Vagina (tissue), 2 donors: ENCODE results near the gene TPSG1.

Experiments used
- POLR2A ChIP-seq, 2 donors: fragments of 450-650 bp; IDR thresholded peaks; one replicate each; pipeline ENCODE4 v1.6.1; 2017; ENCODE audit warnings: antibody characterized with exemption in 2 of 2, mild to moderate bottlenecking in 2 of 2, moderate library complexity in 2 of 2
- POLR2AphosphoS5 ChIP-seq, 2 donors: sonication (generic); formaldehyde crosslinking; IDR thresholded peaks; one replicate each; pipeline ENCODE4 v1.9.0; 2017; ENCODE audit warnings: antibody characterized with exemption in 2 of 2, mild to moderate bottlenecking in 2 of 2, low read depth in 1 of 2; ENCODE audit not compliant: insufficient read depth in 1 of 2
- TF ChIP-seq, protein P1 (sequence below), 3 experiments: fragments of 450-650 bp in 2 of 3; fragments of 200-600 bp in 1 of 3; sonication (generic) in 1 of 3; IDR thresholded peaks; one replicate each; pipeline ENCODE4 v1.5.1; 2017 to 2019; ENCODE audit warnings: antibody characterized with exemption in 3 of 3, mild to moderate bottlenecking in 2 of 3, moderate library complexity in 2 of 3

DNA sequence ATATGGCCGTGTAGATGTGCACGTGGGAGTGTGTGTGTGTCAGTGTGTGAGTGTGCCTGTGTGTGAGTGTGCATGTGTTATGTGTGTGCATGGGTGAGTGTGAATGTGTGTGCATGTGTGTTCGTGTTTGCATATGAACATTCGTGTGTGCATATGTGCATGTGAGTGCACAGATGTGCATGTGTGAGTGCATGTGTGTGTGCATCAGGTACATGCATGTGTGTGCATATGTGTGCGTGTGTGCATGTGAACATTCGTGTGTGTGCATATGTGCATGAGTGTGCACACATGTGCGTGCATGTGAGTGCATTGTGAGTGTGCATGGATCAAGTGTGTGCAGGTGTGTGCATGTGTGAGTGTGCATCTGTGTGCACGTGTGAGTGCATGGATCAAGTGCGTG is 12.9 kb upstream of the TPSG1 start:
- TF ChIP-seq, protein P1, sequence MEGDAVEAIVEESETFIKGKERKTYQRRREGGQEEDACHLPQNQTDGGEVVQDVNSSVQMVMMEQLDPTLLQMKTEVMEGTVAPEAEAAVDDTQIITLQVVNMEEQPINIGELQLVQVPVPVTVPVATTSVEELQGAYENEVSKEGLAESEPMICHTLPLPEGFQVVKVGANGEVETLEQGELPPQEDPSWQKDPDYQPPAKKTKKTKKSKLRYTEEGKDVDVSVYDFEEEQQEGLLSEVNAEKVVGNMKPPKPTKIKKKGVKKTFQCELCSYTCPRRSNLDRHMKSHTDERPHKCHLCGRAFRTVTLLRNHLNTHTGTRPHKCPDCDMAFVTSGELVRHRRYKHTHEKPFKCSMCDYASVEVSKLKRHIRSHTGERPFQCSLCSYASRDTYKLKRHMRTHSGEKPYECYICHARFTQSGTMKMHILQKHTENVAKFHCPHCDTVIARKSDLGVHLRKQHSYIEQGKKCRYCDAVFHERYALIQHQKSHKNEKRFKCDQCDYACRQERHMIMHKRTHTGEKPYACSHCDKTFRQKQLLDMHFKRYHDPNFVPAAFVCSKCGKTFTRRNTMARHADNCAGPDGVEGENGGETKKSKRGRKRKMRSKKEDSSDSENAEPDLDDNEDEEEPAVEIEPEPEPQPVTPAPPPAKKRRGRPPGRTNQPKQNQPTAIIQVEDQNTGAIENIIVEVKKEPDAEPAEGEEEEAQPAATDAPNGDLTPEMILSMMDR (IDR thresholded peaks at IDR 0.05), result no peak
- TF ChIP-seq POLR2AphosphoS5 (IDR thresholded peaks at IDR 0.05; ENCODE audit: insufficient read depth in 1 of 2, low read depth in 1 of 2) (no peak), POLR2A (IDR thresholded peaks at IDR 0.05) (no peak)
